Hepatocyte (in vitro differentiated cells): Measurements from ENCODE around the gene TPD52L2. TPM values are rescaled to one million over a fixed set of nuclear protein-coding genes. Genes with fewer than 3 reads are reported as not detected.

ENCODE experiments used
- DNase-seq: peaks from one replicate; pipeline ENCODE4 v3.0.0-alpha.2; 2016; ENCODE audit warnings: low spot score
- H2AFZ ChIP-seq: fragments of 200-600 bp; sonication (generic); 2 replicates; pipeline ENCODE4 v1.6.0; 2016; ENCODE audit warnings: antibody characterized with exemption, mild to moderate bottlenecking
- H3K27ac ChIP-seq: fragments of 200-600 bp; sonication (generic); 2 replicates; pipeline ENCODE4 v1.5.1; 2016; ENCODE audit warnings: mild to moderate bottlenecking
- H3K27me3 ChIP-seq: fragments of 200-600 bp; sonication (generic); 2 replicates; pipeline ENCODE4 v1.6.1; 2016
- H3K36me3 ChIP-seq: fragments of 200-600 bp; sonication (generic); replicated peaks from 2 replicates; pipeline ENCODE4 v1.5.1; 2016; ENCODE audit warnings: low read depth; ENCODE audit not compliant: insufficient read depth
- H3K4me1 ChIP-seq: fragments of 200-600 bp; sonication (generic); 2 replicates; pipeline ENCODE4 v1.5.1; 2016; ENCODE audit warnings: mild to moderate bottlenecking, moderate library complexity; ENCODE audit not compliant: insufficient read depth
- H3K4me2 ChIP-seq: fragments of 200-600 bp; sonication (generic); 2 replicates; pipeline ENCODE4 v1.6.0; 2016
- H3K4me3 ChIP-seq: fragments of 200-600 bp; sonication (generic); 2 replicates; pipeline ENCODE4 v1.5.1; 2016; ENCODE audit warnings: mild to moderate bottlenecking
- H3K79me2 ChIP-seq: fragments of 200-600 bp; sonication (generic); 2 replicates; pipeline ENCODE4 v1.6.0; 2017; ENCODE audit warnings: mild to moderate bottlenecking
- H3K9me2 ChIP-seq: fragments of 200-600 bp; sonication (generic); replicated peaks from 2 replicates; pipeline ENCODE4 v1.6.0; 2017; ENCODE audit warnings: mild to moderate bottlenecking; ENCODE audit not compliant: insufficient read depth
- H3K9me3 ChIP-seq: fragments of 200-600 bp; sonication (generic); 2 replicates; pipeline ENCODE4 v1.5.1; 2016; ENCODE audit warnings: low read depth, mild to moderate bottlenecking
- H4K20me1 ChIP-seq: fragments of 200-600 bp; sonication (generic); 2 replicates; pipeline ENCODE4 v1.6.0; 2016; ENCODE audit warnings: mild to moderate bottlenecking; ENCODE audit not compliant: insufficient read depth, poor library complexity, severe bottlenecking
- EZH2 ChIP-seq: fragments of 200-600 bp; sonication (generic); IDR thresholded peaks from 2 replicates; pipeline ENCODE4 v1.6.1; 2016; ENCODE audit warnings: antibody characterized with exemption, mild to moderate bottlenecking, borderline replicate concordance
- EZH2phosphoT487 ChIP-seq: fragments of 200-600 bp; sonication (generic); IDR thresholded peaks from one replicate; pipeline ENCODE4 v1.6.1; 2018; ENCODE audit warnings: antibody characterized with exemption, mild to moderate bottlenecking, low read depth, moderate library complexity; ENCODE audit not compliant: unreplicated experiment, severe bottlenecking
- WGBS: methylation state at CpG from one replicate; pipeline ENCODE4 v1.1.6; 2016; ENCODE audit warnings: low lambda C conversion rate; ENCODE audit errors: missing lambda C conversion rate; 5-methylcytosine and 5-hydroxymethylcytosine counted together
- microRNA counts: library from miRNA; unstranded; fragments of <30 nt; microRNA quantifications from one replicate; lab custom pipeline; 2017
- microRNA-seq: library from miRNA; unstranded; fragments of <30 nt; microRNA quantifications from one replicate; pipeline ENCODE4, GENCODE V29; 2017
- polyA plus RNA-seq: library from polyadenylated mRNA; unstranded; fragments of >200 nt; fragmentation: Nextera tagmentation; extraction: Ambion mirVana; gene quantifications from 2 replicates; pipeline ENCODE4 v1.2.1, GENCODE V29; 2016
- small RNA-seq: library from RNA; depleted of rRNA; stranded (forward); fragments of <200 nt; gene quantifications from one replicate; pipeline ENCODE3, GENCODE V24; 2014
- total RNA-seq: library from RNA; depleted of rRNA; stranded (reverse); fragments of >200 nt; gene quantifications from 2 replicates; pipeline ENCODE4 v1.2.3, GENCODE V29; 2014
- TF ChIP-seq, protein P1 (sequence below): fragments of 200-600 bp; sonication (generic); IDR thresholded peaks from 2 replicates; pipeline ENCODE4 v1.5.1; 2016; ENCODE audit warnings: antibody characterized with exemption, mild to moderate bottlenecking; ENCODE audit not compliant: poor library complexity

The TPD52L2 gene
- total and polyA plus RNA-seq, 2 experiments from 2014 or later, result 83.2 to 93.8 TPM

DNA sequence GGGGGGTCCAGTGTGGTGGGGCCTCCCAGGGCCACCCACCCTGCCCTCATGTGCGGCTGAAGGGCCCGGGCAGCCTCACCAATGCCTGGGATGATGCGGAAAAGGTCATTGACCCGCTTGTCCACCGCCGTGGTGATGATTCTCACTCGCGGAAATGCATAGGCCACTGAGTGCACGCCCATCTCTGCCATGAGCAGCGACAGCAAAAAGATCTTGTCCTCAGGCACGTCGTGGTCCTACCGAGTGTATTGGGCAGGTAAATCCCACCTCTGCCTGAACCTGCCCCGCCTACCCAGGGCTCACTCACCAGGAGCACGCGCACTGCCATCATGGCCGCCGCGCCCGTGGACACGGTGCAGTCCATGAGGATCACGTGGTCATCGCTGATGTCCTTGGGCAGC lies 75.0 kb downstream of the TPD52L2 start:
- H3K4me1 ChIP-seq, result no peaks in the 10 kb centered on the region
- 99% methylated on average over 14 of the region's 23 CpGs for WGBS

DNA sequence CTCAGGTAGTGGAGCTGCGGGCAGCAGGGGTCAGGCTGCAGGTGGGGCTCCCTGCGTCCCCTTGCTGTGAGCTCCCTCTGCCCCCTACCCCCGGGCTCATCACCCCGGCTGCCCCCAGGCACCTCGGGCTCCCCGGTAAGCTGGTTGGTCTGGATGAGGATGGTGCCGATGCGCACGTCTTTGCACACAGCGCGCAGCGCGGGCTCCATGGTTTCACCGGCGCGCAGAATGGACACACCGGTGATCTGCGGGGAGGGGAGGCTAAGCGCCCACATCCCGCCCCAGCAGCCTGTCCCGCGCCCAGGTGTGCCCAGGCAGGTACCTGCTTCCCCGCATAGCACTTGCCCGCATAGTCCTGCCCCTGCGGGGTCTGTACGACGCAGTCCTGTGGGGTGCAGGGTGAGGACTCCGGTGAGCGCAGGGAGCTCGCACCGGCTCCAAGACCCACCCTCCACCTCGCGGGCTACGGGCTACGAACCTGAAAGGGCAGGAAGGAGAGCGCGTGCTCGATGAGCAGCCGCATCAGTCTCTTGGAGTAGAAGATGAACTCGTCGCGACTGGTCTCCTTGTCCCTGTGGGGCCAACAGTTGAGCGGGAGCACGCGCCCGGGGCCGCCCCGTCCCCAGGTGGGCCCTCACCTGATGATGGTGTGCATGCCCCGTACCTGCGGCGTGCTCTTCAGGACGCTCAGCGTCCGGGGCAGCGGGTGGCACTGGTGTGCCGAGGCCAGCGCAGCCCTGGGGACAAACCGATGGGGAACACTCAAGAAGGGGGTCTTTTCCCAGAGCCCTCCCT lies 75.6 kb downstream of the TPD52L2 start:
- DNase-seq, result no peak
- no peaks in the 10 kb centered on the region for H3K9me2 ChIP-seq
- WGBS, result 97% methylated on average over 35 of the region's 58 CpGs
- TF ChIP-seq EZH2 (no peak), EZH2phosphoT487 (no peak)
- TF ChIP-seq, protein P1, sequence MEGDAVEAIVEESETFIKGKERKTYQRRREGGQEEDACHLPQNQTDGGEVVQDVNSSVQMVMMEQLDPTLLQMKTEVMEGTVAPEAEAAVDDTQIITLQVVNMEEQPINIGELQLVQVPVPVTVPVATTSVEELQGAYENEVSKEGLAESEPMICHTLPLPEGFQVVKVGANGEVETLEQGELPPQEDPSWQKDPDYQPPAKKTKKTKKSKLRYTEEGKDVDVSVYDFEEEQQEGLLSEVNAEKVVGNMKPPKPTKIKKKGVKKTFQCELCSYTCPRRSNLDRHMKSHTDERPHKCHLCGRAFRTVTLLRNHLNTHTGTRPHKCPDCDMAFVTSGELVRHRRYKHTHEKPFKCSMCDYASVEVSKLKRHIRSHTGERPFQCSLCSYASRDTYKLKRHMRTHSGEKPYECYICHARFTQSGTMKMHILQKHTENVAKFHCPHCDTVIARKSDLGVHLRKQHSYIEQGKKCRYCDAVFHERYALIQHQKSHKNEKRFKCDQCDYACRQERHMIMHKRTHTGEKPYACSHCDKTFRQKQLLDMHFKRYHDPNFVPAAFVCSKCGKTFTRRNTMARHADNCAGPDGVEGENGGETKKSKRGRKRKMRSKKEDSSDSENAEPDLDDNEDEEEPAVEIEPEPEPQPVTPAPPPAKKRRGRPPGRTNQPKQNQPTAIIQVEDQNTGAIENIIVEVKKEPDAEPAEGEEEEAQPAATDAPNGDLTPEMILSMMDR, result no peak
- H3K27me3 ChIP-seq, result no peaks in the 10 kb centered on the region
- no peak overlapping the region for H2AFZ ChIP-seq
- no peaks in the 10 kb centered on the region for H3K9me3 ChIP-seq
- no peaks in the 10 kb centered on the region for H3K4me1 ChIP-seq
- no peaks in the 10 kb centered on the region for H3K36me3 ChIP-seq
- no peak overlapping the region for H3K27ac ChIP-seq
- no peak overlapping the region for H3K4me2 ChIP-seq
- H3K79me2 ChIP-seq, result peaks cover 20% of the 10 kb centered on the region
- no peak overlapping the region for H3K4me3 ChIP-seq
- peaks cover 21% of the 10 kb centered on the region for H4K20me1 ChIP-seq

More for the DNA sequence above, 75.0 kb downstream of the TPD52L2 start:
- H3K27ac ChIP-seq, result no peak overlapping the region
- TF ChIP-seq EZH2 (no peak), EZH2phosphoT487 (no peak)
- TF ChIP-seq, protein P1, result no peak
- no peak overlapping the region for H2AFZ ChIP-seq
- no peaks in the 10 kb centered on the region for H3K36me3 ChIP-seq
- no peak overlapping the region for H3K4me3 ChIP-seq
- DNase-seq, result no peak
- no peaks in the 10 kb centered on the region for H3K9me2 ChIP-seq
- peaks cover 16% of the 10 kb centered on the region for H4K20me1 ChIP-seq
- no peaks in the 10 kb centered on the region for H3K9me3 ChIP-seq
- no peaks in the 10 kb centered on the region for H3K27me3 ChIP-seq
- H3K79me2 ChIP-seq, result peaks cover 14% of the 10 kb centered on the region
- H3K4me2 ChIP-seq, result no peak overlapping the region

MicroRNAs within 50 kb of the gene (microRNA counts, 767-probe panel; counts per million panel counts)
- microRNA hsa-miR-1914-5p (lab: Ali Mortazavi, UCI), result not detected
- microRNA hsa-miR-941 (lab: Ali Mortazavi, UCI), result not detected

Small RNA genes lying within 50 kb of the gene (microRNA-seq; reads per million reads assigned to microRNA genes)
- gene MIR1914 (3.1 reads per million), gene MIR941-1 (not detected), gene MIR941-2 (not detected), gene MIR941-3 (not detected), gene MIR941-4 (not detected), gene MIR941-5 (not detected)

Small RNA genes lying within 50 kb of the gene (small RNA-seq; reads per million reads assigned to genes)
- not detected for gene MIR941-2
- gene MIR941-4, result not detected
- not detected for gene MIR941-5
- 0.09 reads per million for gene RNU1-134P

Other genes starting within 250 kb of the TPD52L2 start
- gene GMEB2, start 238.2 kb upstream of the TPD52L2 start, total RNA-seq, result 10.0 and 10.7 TPM in 2 replicates
- gene GMEB2, start 238.2 kb upstream of the TPD52L2 start, polyA plus RNA-seq, result 8.7 and 10.9 TPM in 2 replicates
- gene STMN3, start 211.8 kb upstream of the TPD52L2 start, total RNA-seq, result 13.2 and 14.4 TPM in 2 replicates
- 17.3 and 18.2 TPM in 2 replicates for gene STMN3, start 211.8 kb upstream of the TPD52L2 start, polyA plus RNA-seq
- gene RTEL1, start 207.0 kb upstream of the TPD52L2 start, total RNA-seq, result 16.9 and 18.2 TPM in 2 replicates
- gene RTEL1, start 207.0 kb upstream of the TPD52L2 start, polyA plus RNA-seq, result 14.0 and 18.3 TPM in 2 replicates
- gene TNFRSF6B, start 168.6 kb upstream of the TPD52L2 start, total RNA-seq, result 0.97 and 3.3 TPM in 2 replicates
- gene TNFRSF6B, start 168.6 kb upstream of the TPD52L2 start, polyA plus RNA-seq, result 4.2 and 5.1 TPM in 2 replicates
- gene ARFRP1, start 157.3 kb upstream of the TPD52L2 start, total RNA-seq, result 24.0 and 31.5 TPM in 2 replicates
- gene ARFRP1, start 157.3 kb upstream of the TPD52L2 start, polyA plus RNA-seq, result 38.0 and 50.0 TPM in 2 replicates
- gene ZGPAT, start 157.2 kb upstream of the TPD52L2 start, total RNA-seq, result 18.6 and 21.5 TPM in 2 replicates
- 41.7 and 48.7 TPM in 2 replicates for gene ZGPAT, start 157.2 kb upstream of the TPD52L2 start, polyA plus RNA-seq
- 6.6 and 11.7 TPM in 2 replicates for gene LIME1, start 128.6 kb upstream of the TPD52L2 start, total RNA-seq
- 20.2 and 20.7 TPM in 2 replicates for gene LIME1, start 128.6 kb upstream of the TPD52L2 start, polyA plus RNA-seq
- 43.9 and 59.4 TPM in 2 replicates for gene SLC2A4RG, start 125.5 kb upstream of the TPD52L2 start, total RNA-seq
- gene SLC2A4RG, start 125.5 kb upstream of the TPD52L2 start, polyA plus RNA-seq, result 50.4 and 53.6 TPM in 2 replicates
- 4.0 and 5.2 TPM in 2 replicates for gene ZBTB46, start 34.0 kb upstream of the TPD52L2 start, total RNA-seq
- 2.0 and 3.2 TPM in 2 replicates for gene ZBTB46, start 34.0 kb upstream of the TPD52L2 start, polyA plus RNA-seq
- gene ABHD16B, start 3.8 kb upstream of the TPD52L2 start, total RNA-seq, result not detected in 2 replicates
- gene ABHD16B, start 3.8 kb upstream of the TPD52L2 start, polyA plus RNA-seq, result 0.68 and 0.95 TPM in 2 replicates
- gene DNAJC5, start 29.9 kb downstream of the TPD52L2 start, total RNA-seq, result 34.0 and 39.6 TPM in 2 replicates
- 6.6 and 10.2 TPM in 2 replicates for gene DNAJC5, start 29.9 kb downstream of the TPD52L2 start, polyA plus RNA-seq
- 18.5 and 20.0 TPM in 2 replicates for gene UCKL1, start 91.1 kb downstream of the TPD52L2 start, total RNA-seq
- 52.2 and 62.9 TPM in 2 replicates for gene UCKL1, start 91.1 kb downstream of the TPD52L2 start, polyA plus RNA-seq
- 11.5 and 13.5 TPM in 2 replicates for gene ZNF512B, start 104.7 kb downstream of the TPD52L2 start, total RNA-seq
- gene ZNF512B, start 104.7 kb downstream of the TPD52L2 start, polyA plus RNA-seq, result 10.1 and 12.4 TPM in 2 replicates
- gene SAMD10, start 114.4 kb downstream of the TPD52L2 start, total RNA-seq, result 1.1 and 1.6 TPM in 2 replicates
- gene SAMD10, start 114.4 kb downstream of the TPD52L2 start, polyA plus RNA-seq, result 11.0 and 11.7 TPM in 2 replicates
- 35.6 and 41.3 TPM in 2 replicates for gene PRPF6, start 115.9 kb downstream of the TPD52L2 start, total RNA-seq
- 37.3 and 43.1 TPM in 2 replicates for gene PRPF6, start 115.9 kb downstream of the TPD52L2 start, polyA plus RNA-seq
- 0.57 and 0.72 TPM in 2 replicates for gene C20orf204, start 170.9 kb downstream of the TPD52L2 start, total RNA-seq
- 0.85 and 1.7 TPM in 2 replicates for gene C20orf204, start 170.9 kb downstream of the TPD52L2 start, polyA plus RNA-seq
- not detected in 2 replicates for gene SOX18, start 184.4 kb downstream of the TPD52L2 start, total RNA-seq
- gene SOX18, start 184.4 kb downstream of the TPD52L2 start, polyA plus RNA-seq, result 1.9 and 2.0 TPM in 2 replicates
- gene TCEA2, start 197.9 kb downstream of the TPD52L2 start, total RNA-seq, result 23.8 and 26.0 TPM in 2 replicates
- gene TCEA2, start 197.9 kb downstream of the TPD52L2 start, polyA plus RNA-seq, result 74.2 and 80.0 TPM in 2 replicates
- 8.1 and 8.8 TPM in 2 replicates for gene RGS19, start 214.2 kb downstream of the TPD52L2 start, total RNA-seq
- gene RGS19, start 214.2 kb downstream of the TPD52L2 start, polyA plus RNA-seq, result 10.9 and 13.5 TPM in 2 replicates
- gene OPRL1, start 214.8 kb downstream of the TPD52L2 start, total RNA-seq, result 1.1 and 1.5 TPM in 2 replicates
- gene OPRL1, start 214.8 kb downstream of the TPD52L2 start, polyA plus RNA-seq, result 0.50 and 0.90 TPM in 2 replicates
- gene LKAAEAR1, start 219.1 kb downstream of the TPD52L2 start, total RNA-seq, result not detected in 2 replicates
- 0.91 and 1.2 TPM in 2 replicates for gene LKAAEAR1, start 219.1 kb downstream of the TPD52L2 start, polyA plus RNA-seq
- not detected in 2 replicates for gene NPBWR2, start 242.3 kb downstream of the TPD52L2 start, total RNA-seq
- gene NPBWR2, start 242.3 kb downstream of the TPD52L2 start, polyA plus RNA-seq, result not detected in 2 replicates